Fibroblast of lung (primary cell): ENCODE measurements around the gene SHROOM3. TPM values are rescaled to one million over a fixed set of nuclear protein-coding genes. Genes with fewer than 3 reads are reported as not detected.

Experiments
- DNase-seq, 2 donors: peaks; one replicate each; pipeline versions ENCODE4 v3.0.0 to v3.0.0-alpha.2; 2010; ENCODE audit warnings: low read depth in 2 of 2
- H2AFZ ChIP-seq: 2 replicates; pipeline ENCODE4 v1.5.1; 2012; ENCODE audit warnings: low read length, control low read depth, inconsistent platforms
- H3K27ac ChIP-seq: 2 replicates; pipeline ENCODE4 v1.5.1; 2011; ENCODE audit warnings: low read length, control low read depth; ENCODE audit not compliant: insufficient read depth
- H3K27me3 ChIP-seq: 2 replicates; pipeline ENCODE4 v1.5.1; 2011; ENCODE audit warnings: mild to moderate bottlenecking, low read length; ENCODE audit not compliant: control insufficient read depth, insufficient read depth
- H3K36me3 ChIP-seq: 2 replicates; pipeline ENCODE4 v1.5.1; 2011; ENCODE audit warnings: low read length; ENCODE audit not compliant: control insufficient read depth, insufficient read depth
- H3K4me1 ChIP-seq: 2 replicates; pipeline ENCODE4 v1.5.1; 2011; ENCODE audit warnings: low read length; ENCODE audit not compliant: control insufficient read depth, insufficient read depth; ENCODE audit errors: extremely low read depth
- H3K4me2 ChIP-seq: 2 replicates; pipeline ENCODE4 v1.5.1; 2011; ENCODE audit warnings: low read length, control low read depth; ENCODE audit not compliant: insufficient read depth; ENCODE audit errors: extremely low read depth
- H3K4me3 ChIP-seq, 4 experiments: fragments of 200-600 bp in 1 of 4; sonication (generic) in 1 of 4; replicated peaks in 1 of 4; 2 replicates each; pipeline ENCODE4 v1.5.1; 2011 to 2016; ENCODE audit warnings: low read length in 4 of 4, low read depth in 3 of 4, mild to moderate bottlenecking in 3 of 4, control low read depth in 2 of 4, inconsistent platforms in 1 of 4, mixed read lengths in 1 of 4; ENCODE audit not compliant: insufficient read depth in 1 of 4; ENCODE audit errors: control extremely low read depth in 1 of 4
- H3K79me2 ChIP-seq: 2 replicates; pipeline ENCODE4 v1.5.1; 2012; ENCODE audit warnings: mild to moderate bottlenecking, low read length, inconsistent platforms; ENCODE audit not compliant: control insufficient read depth, insufficient read depth
- H3K9ac ChIP-seq: 2 replicates; pipeline ENCODE4 v1.5.1; 2011; ENCODE audit warnings: mild to moderate bottlenecking, low read length, control low read depth; ENCODE audit not compliant: insufficient read depth
- H3K9me3 ChIP-seq: 2 replicates; pipeline ENCODE4 v1.5.1; 2012; ENCODE audit warnings: low read depth, low read length; ENCODE audit not compliant: control insufficient read depth, insufficient read depth
- H4K20me1 ChIP-seq: 2 replicates; pipeline ENCODE4 v1.5.1; 2011; ENCODE audit warnings: low read length; ENCODE audit not compliant: control insufficient read depth, insufficient read depth; ENCODE audit errors: extremely low read depth
- CTCF ChIP-seq, 2 donors: IDR thresholded peaks in 1 of 2; conservative IDR thresholded peaks in 1 of 2; 1 replicate in 1 of 2; 2 replicates in 1 of 2; pipeline ENCODE4 v1.5.1; 2011 to 2012; ENCODE audit warnings: low read length in 2 of 2, control low read depth in 1 of 2, inconsistent platforms in 1 of 2, low read depth in 1 of 2, mild to moderate bottlenecking in 1 of 2
- EZH2 ChIP-seq: IDR thresholded peaks from 2 replicates; pipeline ENCODE4 v1.5.1; 2012; ENCODE audit warnings: low read length, control low read depth, mild to moderate bottlenecking; ENCODE audit errors: missing control alignments
- polyA plus RNA-seq, 2 donors: library from polyadenylated mRNA; depleted of rRNA in 1 of 2; stranded (reverse) in 1 of 2; unstranded in 1 of 2; fragments of >200 nt; gene quantifications; 2 replicates each; pipeline ENCODE4 v1.2.1, GENCODE V29; 2011 to 2012; ENCODE audit warnings: missing spikeins in 1 of 2
- total RNA-seq: library from RNA; depleted of rRNA; stranded (reverse); fragments of >200 nt; gene quantifications from 2 replicates; pipeline ENCODE4 v1.2.1, GENCODE V29; 2014

The SHROOM3 gene
- total and polyA plus RNA-seq, 2 donors (not counting 1 experiment from before 2014, with no cell fraction given) = 9.9 to 23.9 TPM

- Histone ChIP-seq H3K27ac (no peak overlapping the region), H4K20me1 (no peaks in the 10 kb centered on the region), H3K27me3 (no peaks in the 10 kb centered on the region), H2AFZ (no peak overlapping the region), H3K4me2 (no peak overlapping the region), H3K4me3 (no peak overlapping the region), H3K9me3 (no peaks in the 10 kb centered on the region), H3K36me3 (no peaks in the 10 kb centered on the region), H3K79me2 (no peaks in the 10 kb centered on the region), H3K4me1 (peaks cover 19% of the 10 kb centered on the region), H3K9ac (no peak overlapping the region)
- TF ChIP-seq CTCF (conservative IDR thresholded peaks at IDR 0.05 in 1 of 2, IDR thresholded peaks at IDR 0.05 in 1 of 2; ENCODE audit: low read depth in 1 of 2, low read length in 2 of 2) = peak in 1 of 2 donors; percentile 1
- TF ChIP-seq EZH2 = no peak
- no peak for DNase-seq
Measured at GRCh38 chr4:76733068-76733771, 298.2 kb downstream of the SHROOM3 start.

DNA sequence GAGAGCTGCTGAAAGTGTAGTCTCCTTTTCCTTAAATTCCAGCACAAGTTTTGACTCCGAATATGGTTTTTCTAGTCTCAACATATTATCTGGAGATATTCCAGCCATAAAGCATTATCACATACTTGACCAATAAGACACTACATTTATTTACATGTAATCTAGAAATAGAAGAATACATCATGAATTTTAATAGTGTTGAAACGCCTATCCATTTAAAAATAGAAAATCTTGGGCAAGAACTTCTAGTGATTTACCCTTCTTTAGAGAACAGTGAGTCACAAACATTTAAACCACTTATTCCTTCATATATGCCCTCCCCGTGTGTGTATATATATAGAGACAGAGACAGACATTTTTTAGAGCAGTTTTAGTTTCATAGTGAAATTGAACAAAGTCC, 301.4 kb downstream of the SHROOM3 start:
- TF ChIP-seq CTCF (conservative IDR thresholded peaks at IDR 0.05 in 1 of 2, IDR thresholded peaks at IDR 0.05 in 1 of 2; ENCODE audit: low read depth in 1 of 2, low read length in 2 of 2) = no peak
- TF ChIP-seq EZH2 = no peak
- H3K9ac ChIP-seq = no peak overlapping the region
- H3K4me1 ChIP-seq = peaks cover 29% of the 10 kb centered on the region

DNA sequence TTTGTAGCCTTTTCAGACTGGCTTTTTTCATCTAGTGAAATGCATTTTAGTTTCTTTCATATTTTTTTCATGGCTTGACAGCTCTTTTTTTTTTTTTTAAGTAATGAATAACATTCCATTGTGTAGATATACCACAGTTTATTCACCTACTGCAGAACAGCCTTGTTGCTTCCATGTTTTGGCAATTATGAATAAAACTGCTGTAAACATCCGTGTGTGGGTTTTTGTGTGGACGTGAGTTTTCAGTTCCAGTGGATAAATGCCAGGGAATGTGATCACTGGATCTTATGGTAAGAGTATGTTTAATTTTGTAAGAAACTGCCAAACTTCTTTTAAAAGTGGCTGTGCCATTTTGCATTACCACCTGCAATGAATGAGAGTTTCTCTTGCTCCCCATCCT, 302.2 kb downstream of the SHROOM3 start:
- peaks cover 29% of the 10 kb centered on the region for H3K4me1 ChIP-seq
- no peak overlapping the region for H3K9ac ChIP-seq
- TF ChIP-seq CTCF (conservative IDR thresholded peaks at IDR 0.05 in 1 of 2, IDR thresholded peaks at IDR 0.05 in 1 of 2; ENCODE audit: low read depth in 1 of 2, low read length in 2 of 2) (no peak), EZH2 (no peak)
- H3K4me2 ChIP-seq = peak overlapping the region; percentile 17
- no peaks in the 10 kb centered on the region for H3K27me3 ChIP-seq
- H3K79me2 ChIP-seq = peaks cover 2% of the 10 kb centered on the region
- no peak overlapping the region for H2AFZ ChIP-seq
- peak; percentile 52 to 68 for DNase-seq
- H4K20me1 ChIP-seq = no peaks in the 10 kb centered on the region
- H3K27ac ChIP-seq = peak overlapping the region; percentile 52
- no peaks in the 10 kb centered on the region for H3K9me3 ChIP-seq
- no peak overlapping the region for H3K4me3 ChIP-seq
- H3K36me3 ChIP-seq = peaks cover 2% of the 10 kb centered on the region

More for the DNA sequence above, 301.4 kb downstream of the SHROOM3 start:
- H4K20me1 ChIP-seq = no peaks in the 10 kb centered on the region
- H3K9me3 ChIP-seq = no peaks in the 10 kb centered on the region
- peak; percentile 64 to 95 for DNase-seq
- no peak overlapping the region for H2AFZ ChIP-seq
- H3K4me2 ChIP-seq = peak overlapping the region; percentile 56
- H3K27ac ChIP-seq = peak overlapping the region; percentile 55
- no peaks in the 10 kb centered on the region for H3K36me3 ChIP-seq
- no peak overlapping the region for H3K4me3 ChIP-seq
- no peaks in the 10 kb centered on the region for H3K79me2 ChIP-seq
- no peaks in the 10 kb centered on the region for H3K27me3 ChIP-seq
